Thoracic aorta (tissue), 2 donors: ENCODE measurements around the gene UBASH3A. TPM values are rescaled to one million over a fixed set of nuclear protein-coding genes. Genes with fewer than 3 reads are reported as not detected.

Experiments
- ATAC-seq: fragments of 150-250 bp; one replicate; pipeline ENCODE4 v1.8.0; 2017; ENCODE audit warnings: low read depth; ENCODE audit not compliant: insufficient number of reproducible peaks, low FRiP score
- DNase-seq: peaks from one replicate; pipeline ENCODE4 v3.0.0-alpha.2; 2020; ENCODE audit warnings: low spot score
- H3K27ac ChIP-seq, 2 donors: fragments of 200-600 bp; sonication (generic); 1 replicate in 1 of 2; 2 replicates in 1 of 2; pipeline ENCODE4 v1.5.1; 2016; ENCODE audit warnings: mild to moderate bottlenecking in 2 of 2, moderate library complexity in 2 of 2
- H3K27me3 ChIP-seq: fragments of 200-600 bp; sonication (generic); replicated peaks from 2 replicates; pipeline ENCODE4 v1.6.0; 2016; ENCODE audit warnings: mild to moderate bottlenecking; ENCODE audit not compliant: insufficient read depth
- H3K36me3 ChIP-seq: fragments of 200-600 bp; sonication (generic); one replicate; pipeline ENCODE4 v1.5.1; 2016
- H3K4me1 ChIP-seq, 2 donors: fragments of 200-600 bp; sonication (generic); 1 replicate in 1 of 2; 2 replicates in 1 of 2; pipeline versions ENCODE4 v1.5.1 to v1.6.0; 2016; ENCODE audit warnings: low read depth in 2 of 2, mild to moderate bottlenecking in 1 of 2; ENCODE audit not compliant: control insufficient read depth in 1 of 2
- H3K4me3 ChIP-seq: fragments of 200-600 bp; sonication (generic); 2 replicates; pipeline ENCODE4 v1.5.1; 2016; ENCODE audit warnings: mild to moderate bottlenecking
- H3K9me3 ChIP-seq: fragments of 200-600 bp; sonication (generic); 2 replicates; pipeline ENCODE4 v1.5.1; 2016
- total RNA-seq, 2 donors: library from RNA; depleted of rRNA; stranded (reverse); fragments of >200 nt; gene quantifications; one replicate each; pipeline versions ENCODE4 v1.1.0 to v1.2.3, GENCODE V29; 2016
- TF ChIP-seq, protein P1 (sequence below): fragments of 200-600 bp; sonication (generic); IDR thresholded peaks from one replicate; pipeline ENCODE4 v1.5.1; 2019; ENCODE audit warnings: antibody characterized with exemption

The UBASH3A gene
- total RNA-seq, 2 donors from 2014 or later = 1.2 to 1.3 TPM

DNA sequence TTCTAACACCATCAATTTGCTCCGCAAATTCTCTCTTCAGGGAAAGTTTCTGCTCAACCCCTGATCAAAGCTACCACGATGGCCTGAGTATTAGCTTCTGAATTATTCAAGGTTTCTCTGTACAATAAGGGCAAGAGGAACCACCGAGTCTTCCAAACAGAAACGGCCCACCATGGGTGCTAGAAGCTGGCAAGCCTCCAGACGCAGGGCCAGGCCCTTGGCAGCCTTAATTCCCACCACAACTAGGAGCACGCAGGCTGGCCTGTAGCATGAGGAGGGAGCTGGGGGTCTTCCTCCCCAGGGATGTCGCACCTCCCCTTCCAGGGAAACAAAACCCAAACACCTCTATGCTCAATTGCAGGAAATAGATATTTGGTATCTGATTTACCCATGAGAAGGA is 81.3 kb downstream of the UBASH3A start:
- Histone ChIP-seq H3K27me3 (no peaks in the 10 kb centered on the region), H3K9me3 (no peaks in the 10 kb centered on the region), H3K4me1 (no peaks in the 10 kb centered on the region), H3K36me3 (no peaks in the 10 kb centered on the region), H3K27ac (no peak overlapping the region), H3K4me3 (no peak overlapping the region)
- TF ChIP-seq, protein P1, sequence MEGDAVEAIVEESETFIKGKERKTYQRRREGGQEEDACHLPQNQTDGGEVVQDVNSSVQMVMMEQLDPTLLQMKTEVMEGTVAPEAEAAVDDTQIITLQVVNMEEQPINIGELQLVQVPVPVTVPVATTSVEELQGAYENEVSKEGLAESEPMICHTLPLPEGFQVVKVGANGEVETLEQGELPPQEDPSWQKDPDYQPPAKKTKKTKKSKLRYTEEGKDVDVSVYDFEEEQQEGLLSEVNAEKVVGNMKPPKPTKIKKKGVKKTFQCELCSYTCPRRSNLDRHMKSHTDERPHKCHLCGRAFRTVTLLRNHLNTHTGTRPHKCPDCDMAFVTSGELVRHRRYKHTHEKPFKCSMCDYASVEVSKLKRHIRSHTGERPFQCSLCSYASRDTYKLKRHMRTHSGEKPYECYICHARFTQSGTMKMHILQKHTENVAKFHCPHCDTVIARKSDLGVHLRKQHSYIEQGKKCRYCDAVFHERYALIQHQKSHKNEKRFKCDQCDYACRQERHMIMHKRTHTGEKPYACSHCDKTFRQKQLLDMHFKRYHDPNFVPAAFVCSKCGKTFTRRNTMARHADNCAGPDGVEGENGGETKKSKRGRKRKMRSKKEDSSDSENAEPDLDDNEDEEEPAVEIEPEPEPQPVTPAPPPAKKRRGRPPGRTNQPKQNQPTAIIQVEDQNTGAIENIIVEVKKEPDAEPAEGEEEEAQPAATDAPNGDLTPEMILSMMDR = no peak
- ATAC-seq = no peak
- no peak for DNase-seq

DNA sequence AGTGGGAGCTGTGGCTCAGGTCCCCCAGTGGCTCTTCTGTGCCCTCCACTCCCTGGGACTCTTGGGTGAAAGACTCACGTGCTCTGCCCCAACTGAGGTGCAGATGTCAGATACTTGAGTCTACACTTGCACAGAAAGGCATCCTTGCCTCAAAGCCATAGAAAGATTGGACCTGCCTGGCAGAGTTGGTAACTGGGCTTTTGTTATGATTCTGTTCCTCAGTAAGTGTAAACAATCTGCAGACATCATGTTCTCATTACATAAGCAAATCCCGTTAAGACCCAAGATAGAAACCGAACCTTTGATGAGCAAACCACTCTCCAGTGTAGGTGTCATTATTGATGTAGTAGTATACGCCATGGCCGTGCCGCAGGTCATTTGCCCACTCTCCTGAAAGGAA is 82.4 kb downstream of the UBASH3A start:
- H3K27ac ChIP-seq = no peak overlapping the region
- no peaks in the 10 kb centered on the region for H3K36me3 ChIP-seq
- TF ChIP-seq, protein P1 = no peak
- no peaks in the 10 kb centered on the region for H3K9me3 ChIP-seq
- no peak overlapping the region for H3K4me3 ChIP-seq
- no peaks in the 10 kb centered on the region for H3K27me3 ChIP-seq
- ATAC-seq (no peak), DNase-seq (no peak)
- H3K4me1 ChIP-seq = no peaks in the 10 kb centered on the region

DNA sequence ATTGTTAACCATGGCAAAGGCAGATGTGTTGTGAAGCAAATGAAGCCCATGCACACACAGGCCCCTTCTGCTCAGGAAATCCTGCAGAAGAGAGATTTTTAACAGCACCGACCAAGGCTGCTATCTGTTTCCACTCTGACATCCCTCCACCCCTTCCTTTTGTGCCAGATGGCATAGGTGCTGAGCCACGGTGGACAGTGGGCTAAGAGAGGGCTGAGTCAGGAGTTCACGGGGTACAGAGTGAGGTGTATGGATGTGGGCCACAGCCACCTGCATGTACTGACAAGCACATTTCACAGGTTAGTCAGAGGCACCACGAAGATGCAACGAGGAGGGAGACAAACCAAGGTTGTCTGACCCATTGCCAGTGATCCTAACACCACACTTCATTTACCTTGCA is 82.8 kb downstream of the UBASH3A start:
- H3K27me3 ChIP-seq = no peaks in the 10 kb centered on the region
- no peak for ATAC-seq
- no peak overlapping the region for H3K27ac ChIP-seq
- H3K4me1 ChIP-seq = no peaks in the 10 kb centered on the region
- TF ChIP-seq, protein P1 = no peak
- DNase-seq = no peak
- H3K4me3 ChIP-seq = no peak overlapping the region
- H3K9me3 ChIP-seq = no peaks in the 10 kb centered on the region
- no peaks in the 10 kb centered on the region for H3K36me3 ChIP-seq

DNA sequence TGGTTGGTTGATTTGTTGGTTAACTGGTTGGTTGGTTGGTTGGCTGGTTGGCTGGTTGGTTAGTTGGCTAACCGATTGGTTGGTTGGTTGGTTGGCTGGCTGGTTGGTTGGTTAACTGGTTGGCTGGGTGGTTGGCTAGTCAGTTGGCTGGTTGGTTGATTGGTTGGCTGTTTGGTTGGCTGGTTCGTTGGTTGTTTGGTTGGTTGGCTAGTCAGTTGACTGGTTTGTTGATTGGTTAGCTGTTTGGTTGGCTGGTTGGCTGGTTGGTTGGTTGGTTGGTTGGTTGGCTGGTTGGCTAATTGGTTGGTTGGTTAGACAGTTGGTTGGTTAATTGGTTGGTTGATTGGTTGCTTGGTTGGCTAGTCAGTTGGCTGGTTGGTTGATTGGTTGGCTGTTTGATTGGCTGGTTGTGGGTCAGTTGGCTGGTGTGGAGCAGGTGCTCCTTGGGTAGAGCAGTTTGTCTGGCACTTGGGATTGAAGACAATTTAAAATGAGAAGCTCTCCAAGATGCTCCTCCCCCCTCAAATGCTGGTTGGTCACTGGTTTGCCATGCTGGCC is 85.4 kb downstream of the UBASH3A start:
- Histone ChIP-seq H3K4me1 (no peaks in the 10 kb centered on the region), H3K9me3 (no peaks in the 10 kb centered on the region), H3K27me3 (no peaks in the 10 kb centered on the region), H3K36me3 (no peaks in the 10 kb centered on the region), H3K4me3 (no peak overlapping the region), H3K27ac (no peak overlapping the region)
- DNase-seq = no peak
- ATAC-seq = no peak
- TF ChIP-seq, protein P1 = no peak

DNA sequence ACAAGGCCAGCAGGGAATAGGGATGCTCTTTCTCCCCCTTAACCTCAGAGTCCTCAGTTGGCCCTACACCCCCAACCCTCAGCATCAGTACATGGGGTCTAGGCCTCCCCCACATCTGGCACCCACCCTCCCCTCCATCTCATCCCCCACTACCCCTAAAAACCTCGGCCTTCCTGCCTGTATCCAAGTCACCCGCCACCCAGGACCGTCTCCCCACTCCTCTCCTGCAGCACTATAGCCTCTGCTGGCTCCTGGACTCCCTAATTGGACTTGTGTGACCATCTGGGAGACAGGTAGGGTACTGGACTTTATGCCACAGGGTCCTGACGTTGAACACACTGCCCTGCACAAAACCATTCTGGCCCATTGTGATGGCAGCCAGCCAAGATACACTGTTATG is 86.3 kb downstream of the UBASH3A start:
- Histone ChIP-seq H3K4me3 (no peak overlapping the region), H3K27ac (no peak overlapping the region), H3K9me3 (no peaks in the 10 kb centered on the region), H3K36me3 (no peaks in the 10 kb centered on the region), H3K4me1 (no peaks in the 10 kb centered on the region), H3K27me3 (no peaks in the 10 kb centered on the region)
- DNase-seq = no peak
- ATAC-seq = no peak
- TF ChIP-seq, protein P1 = no peak
